OCI-LY3 (cell line): Measurements from ENCODE around the gene FRAS1.

Experiments used
- EZH2phosphoT487 ChIP-seq: fragments of 200-600 bp; shearing (Covaris generic); IDR thresholded peaks from 2 replicates; pipeline ENCODE4 v1.6.1; 2018; ENCODE audit warnings: antibody characterized with exemption, mixed run types, low read depth
- TF ChIP-seq, protein P1 (sequence below): fragments of 200-600, 300-600 bp; sonication (generic); IDR thresholded peaks from 2 replicates; pipeline ENCODE4 v1.5.1; 2014; ENCODE audit warnings: antibody characterized with exemption, low read length, low read depth

DNA sequence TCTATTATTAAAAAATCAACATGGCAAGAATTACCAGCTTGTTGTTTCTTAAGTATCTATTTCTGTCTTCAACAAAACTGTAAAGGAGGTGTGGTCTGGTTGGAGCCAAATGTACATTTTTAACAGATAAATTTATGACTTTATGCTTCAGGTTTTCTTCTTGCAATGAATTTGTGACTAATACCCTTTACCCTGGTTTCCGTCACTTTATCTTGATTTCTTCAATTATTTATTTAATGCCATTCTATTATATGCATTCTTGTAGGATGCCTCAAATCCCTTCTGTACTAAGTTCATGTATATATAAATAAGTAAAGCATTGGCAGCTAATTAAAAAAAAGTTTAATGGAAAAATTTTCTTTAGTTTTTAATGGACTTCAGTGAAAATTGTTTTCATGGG lies 453.0 kb downstream of the FRAS1 start:
- no peak for TF ChIP-seq EZH2phosphoT487
- TF ChIP-seq, protein P1, sequence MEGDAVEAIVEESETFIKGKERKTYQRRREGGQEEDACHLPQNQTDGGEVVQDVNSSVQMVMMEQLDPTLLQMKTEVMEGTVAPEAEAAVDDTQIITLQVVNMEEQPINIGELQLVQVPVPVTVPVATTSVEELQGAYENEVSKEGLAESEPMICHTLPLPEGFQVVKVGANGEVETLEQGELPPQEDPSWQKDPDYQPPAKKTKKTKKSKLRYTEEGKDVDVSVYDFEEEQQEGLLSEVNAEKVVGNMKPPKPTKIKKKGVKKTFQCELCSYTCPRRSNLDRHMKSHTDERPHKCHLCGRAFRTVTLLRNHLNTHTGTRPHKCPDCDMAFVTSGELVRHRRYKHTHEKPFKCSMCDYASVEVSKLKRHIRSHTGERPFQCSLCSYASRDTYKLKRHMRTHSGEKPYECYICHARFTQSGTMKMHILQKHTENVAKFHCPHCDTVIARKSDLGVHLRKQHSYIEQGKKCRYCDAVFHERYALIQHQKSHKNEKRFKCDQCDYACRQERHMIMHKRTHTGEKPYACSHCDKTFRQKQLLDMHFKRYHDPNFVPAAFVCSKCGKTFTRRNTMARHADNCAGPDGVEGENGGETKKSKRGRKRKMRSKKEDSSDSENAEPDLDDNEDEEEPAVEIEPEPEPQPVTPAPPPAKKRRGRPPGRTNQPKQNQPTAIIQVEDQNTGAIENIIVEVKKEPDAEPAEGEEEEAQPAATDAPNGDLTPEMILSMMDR: no peak
